ENCODE results near the gene CEP41.

CEP41 gene, protein sequence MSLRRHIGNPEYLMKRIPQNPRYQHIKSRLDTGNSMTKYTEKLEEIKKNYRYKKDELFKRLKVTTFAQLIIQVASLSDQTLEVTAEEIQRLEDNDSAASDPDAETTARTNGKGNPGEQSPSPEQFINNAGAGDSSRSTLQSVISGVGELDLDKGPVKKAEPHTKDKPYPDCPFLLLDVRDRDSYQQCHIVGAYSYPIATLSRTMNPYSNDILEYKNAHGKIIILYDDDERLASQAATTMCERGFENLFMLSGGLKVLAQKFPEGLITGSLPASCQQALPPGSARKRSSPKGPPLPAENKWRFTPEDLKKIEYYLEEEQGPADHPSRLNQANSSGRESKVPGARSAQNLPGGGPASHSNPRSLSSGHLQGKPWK

DNA sequence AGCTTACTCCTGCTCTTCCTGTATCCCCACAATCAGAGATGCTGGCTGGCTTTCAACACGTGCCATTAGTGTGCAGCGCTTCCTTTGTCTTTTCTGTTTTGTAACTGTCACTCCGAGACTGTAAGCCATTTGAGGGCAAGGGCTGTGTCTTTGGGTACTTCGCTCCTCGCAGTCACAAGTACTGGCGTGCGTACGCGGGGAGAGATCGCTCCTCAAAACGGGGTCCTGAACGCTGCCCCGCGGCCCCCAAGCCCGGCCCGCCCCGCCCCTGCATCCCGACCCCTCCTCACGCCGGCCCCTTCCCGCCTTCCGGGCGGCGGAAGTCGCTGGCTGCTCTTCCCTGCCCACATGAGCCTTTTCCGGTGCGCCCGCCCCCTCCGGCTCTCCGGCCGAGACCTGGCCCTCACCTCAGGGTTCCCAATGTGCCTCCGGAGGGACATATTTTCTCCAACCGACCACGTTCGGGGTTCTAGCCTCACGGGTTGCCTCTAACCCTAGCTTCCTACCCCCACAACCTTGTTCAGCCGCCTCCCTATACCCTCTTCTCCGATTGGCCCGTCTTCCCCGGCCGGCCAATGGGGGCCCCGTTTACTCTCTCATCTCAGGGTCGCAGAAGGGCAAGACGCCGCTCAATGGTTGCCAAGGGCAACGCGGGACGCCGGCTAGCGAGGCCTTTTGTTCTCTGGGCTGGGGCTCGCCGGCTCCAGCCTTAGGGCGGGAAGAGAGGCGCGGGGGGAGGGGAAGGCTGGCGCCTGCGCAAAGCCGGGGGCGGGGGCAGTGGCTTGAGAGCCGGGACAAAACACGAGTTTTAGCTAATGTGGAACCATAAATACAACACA lies at the start of gene CEP41:
CEP41 (minus strand) TSS at position 490 of the 839 bp plus-strand sequence; CDS start at position 440, 50 bp downstream.
- peak; percentile 97 to 98 for DNase-seq (ENCODE audit: low read depth in 2 of 2)

DNA sequence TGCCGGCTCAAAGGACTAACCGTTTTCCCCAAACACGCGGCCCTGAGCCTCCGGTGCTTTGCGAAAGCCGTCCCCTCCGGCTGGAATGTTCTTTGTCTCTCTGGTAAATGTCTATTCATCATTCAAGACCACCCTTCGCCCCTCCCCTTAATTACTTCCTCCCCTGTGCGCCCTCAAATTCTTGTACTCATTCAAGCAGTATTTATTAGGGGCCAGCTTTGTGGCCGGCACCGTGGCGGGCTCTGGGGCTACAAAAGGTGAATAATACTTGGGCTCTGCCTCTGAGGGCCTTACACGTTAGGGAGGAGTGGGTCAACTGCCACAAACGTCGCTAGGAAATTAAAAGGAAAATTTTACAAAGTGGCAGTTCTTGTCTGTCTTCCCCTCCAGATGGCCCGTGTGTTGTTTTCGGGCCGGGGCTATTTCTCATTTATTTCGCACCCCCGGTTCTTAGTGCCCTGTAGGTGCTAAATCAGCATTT lies 49.5 kb upstream of the CEP41 start:
- DNase-seq (ENCODE audit: low read depth in 2 of 2) = no peak

DNA sequence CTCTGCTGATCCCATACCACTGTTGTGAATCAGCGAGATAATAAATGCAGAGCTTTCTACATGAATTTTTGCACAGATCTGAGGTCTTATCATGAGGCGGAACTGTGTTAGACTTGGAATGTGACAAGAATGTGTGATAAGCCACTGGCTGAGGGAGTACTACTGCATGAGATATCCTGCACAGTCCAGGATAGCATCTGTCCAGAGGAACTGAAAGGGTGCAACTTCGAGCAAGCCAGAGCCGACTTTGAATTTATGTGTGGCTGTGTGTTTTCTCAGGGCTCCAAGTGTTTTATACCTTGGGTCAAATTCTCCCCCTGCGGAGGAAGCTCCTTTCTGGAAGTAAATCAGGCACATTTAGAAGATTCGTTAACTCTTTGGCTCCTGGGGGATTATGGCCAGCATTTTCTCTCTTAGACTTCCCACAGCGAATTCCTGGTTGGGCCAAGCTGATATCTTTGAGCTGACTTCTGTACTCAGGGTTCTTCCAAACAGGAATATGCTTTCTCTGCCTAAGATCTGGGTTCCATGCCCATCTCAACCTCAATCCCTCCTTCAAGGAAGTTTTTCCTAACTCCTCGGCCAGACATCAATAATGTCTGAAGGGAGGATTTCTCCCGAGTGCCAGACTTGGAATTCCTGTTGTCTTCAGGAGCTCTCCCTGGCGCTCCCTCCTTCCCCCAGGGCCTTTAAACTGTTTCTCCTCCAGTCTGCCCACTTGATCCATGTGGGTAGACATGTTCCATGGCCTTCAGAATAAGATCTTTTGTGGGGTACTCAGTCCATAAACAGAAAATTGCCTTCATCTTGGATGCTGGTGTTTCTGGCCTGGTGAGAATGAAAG lies 48.5 kb upstream of the CEP41 start:
- DNase-seq (ENCODE audit: low read depth in 2 of 2) = peak; percentile 71 to 72

DNA sequence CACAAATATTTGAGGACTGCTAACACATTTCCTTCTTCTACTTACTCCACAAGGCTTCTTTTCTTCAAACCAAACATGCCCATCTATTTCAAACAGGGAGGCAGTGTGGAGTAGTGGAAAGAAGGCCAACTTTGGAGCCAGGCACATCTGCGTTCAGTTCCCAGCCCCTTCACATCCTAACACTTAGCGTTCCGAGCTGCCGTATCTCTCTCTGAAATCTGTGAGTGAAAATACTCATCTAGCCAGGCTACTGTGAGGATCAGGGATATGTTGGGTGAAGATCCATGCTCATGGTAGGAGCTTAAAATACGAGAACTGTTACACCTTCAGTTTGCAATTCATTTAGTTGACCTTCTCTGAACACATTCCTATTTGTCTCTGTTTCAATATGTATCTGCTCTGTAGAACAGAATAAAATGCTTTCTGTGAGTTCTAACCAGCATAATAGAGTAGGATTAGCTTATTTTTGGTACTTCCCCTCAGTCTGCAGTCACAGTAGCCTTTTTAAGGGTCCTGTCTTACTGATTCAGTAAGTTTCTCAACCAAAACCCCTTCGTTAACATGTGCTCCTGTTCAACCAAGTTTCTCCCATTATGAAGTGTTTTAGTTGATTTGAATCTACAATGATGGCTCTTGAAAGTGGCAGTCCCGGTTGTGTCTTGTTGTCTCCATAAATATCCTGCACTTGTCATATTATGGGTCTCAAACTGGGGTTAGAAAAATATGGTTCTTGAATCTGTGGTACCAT lies 47.8 kb upstream of the CEP41 start:
- no peak for DNase-seq (ENCODE audit: low read depth in 2 of 2)

DNA sequence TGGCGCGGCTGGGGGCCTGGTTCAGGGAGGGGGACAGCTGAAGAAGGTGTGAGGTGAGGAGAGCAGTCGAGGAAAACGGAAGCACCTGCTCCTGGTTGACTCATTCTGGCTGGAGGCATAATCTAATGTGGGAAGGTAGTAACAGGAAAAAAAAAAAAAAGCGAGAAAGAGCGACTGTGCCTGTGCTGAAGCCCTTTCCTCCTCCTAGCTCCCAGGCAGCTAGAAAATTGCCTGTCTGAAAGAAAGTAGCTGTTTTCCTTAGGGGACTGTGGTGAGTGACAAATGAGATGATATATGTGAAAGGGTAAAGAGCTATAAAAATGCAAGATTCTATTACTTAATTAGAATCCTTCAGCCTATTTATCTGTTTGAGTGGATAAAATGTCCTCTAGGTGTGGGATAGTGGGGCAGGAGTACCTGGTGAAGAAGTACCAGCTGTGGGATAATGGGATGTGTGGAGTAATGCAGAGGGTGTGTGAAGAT lies 46.2 kb upstream of the CEP41 start:
- DNase-seq (ENCODE audit: low read depth in 2 of 2) = no peak

DNA sequence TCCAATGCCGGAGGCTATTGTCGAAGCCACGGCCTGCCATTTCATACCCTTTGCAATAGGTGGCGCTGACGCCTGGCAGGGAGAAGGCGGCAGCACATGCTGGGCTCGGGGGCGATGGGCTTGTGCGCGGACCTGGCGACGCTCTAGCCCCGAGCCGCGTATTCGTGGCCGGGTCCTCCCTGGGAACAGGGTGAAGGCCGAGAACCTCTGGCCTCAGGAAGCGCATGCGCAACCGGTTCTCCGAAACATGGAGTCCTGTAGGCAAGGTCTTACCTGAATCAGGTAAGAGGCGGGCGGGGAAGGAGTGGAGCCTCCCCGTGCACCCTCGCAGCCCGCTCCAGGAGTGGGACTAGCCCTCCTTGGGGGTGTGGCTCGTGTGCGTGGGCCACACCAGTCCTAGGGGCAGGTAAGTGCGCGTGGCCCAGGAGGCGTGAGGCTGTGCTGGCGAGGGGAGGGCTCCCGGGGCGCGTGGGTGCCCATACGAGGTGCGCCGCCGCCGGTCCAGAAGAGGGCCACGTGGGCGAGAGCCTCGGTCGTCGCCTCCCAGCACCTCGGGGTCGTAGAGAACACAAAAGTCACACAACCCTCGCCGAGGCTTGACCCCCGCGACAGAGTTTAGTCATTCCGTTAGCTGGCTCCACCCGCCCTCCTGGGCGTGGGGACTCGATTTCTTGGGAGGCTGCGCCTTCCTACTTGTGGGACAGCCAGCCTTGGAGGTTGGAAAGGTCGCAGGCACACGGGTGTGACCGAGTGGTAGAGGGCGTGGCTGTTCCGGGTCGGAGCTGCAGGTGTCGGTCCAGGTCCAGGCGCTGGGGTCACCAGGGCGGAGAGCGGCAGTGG lies 45.5 kb upstream of the CEP41 start:
- no peak for DNase-seq (ENCODE audit: low read depth in 2 of 2)

DNA sequence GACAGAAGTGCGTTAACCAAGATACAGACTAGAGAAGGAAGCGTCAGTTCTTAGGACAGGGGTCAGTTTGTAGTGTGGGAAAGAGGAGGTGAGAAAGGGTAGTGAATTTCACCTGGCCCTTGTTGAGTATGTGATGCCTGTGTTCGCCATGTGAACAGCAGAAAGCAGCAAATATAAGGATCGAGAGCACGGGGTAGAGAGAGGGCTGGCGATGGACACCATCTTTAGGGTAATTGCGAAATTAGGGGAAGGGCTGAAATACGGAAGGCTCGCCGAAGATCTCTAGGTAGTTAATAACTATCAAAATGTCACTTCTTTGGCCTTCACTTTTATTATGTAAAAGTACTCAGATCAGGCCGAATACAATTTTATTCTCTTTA lies 44.9 kb upstream of the CEP41 start:
- no peak for DNase-seq (ENCODE audit: low read depth in 2 of 2)

DNA sequence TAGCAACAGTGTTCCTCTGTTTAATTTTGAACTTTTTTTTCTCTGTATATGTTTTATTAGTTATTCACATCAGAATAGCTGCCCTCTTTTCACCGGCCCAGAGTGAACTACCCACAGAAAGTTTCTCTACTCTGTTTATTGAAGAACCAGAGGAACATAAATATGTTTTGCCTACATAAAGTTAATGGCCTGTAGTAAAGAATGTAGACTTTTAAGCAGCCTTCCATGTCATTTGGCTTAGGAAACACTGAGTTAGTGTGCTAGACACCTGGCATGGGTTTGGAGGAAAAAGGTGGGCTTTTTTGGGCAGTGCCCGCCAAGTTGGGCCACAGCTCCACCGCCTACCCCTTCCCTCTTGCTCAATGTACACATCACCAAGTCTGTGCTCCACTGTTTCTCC lies 42.2 kb upstream of the CEP41 start:
- DNase-seq (ENCODE audit: low read depth in 2 of 2) = no peak

DNA sequence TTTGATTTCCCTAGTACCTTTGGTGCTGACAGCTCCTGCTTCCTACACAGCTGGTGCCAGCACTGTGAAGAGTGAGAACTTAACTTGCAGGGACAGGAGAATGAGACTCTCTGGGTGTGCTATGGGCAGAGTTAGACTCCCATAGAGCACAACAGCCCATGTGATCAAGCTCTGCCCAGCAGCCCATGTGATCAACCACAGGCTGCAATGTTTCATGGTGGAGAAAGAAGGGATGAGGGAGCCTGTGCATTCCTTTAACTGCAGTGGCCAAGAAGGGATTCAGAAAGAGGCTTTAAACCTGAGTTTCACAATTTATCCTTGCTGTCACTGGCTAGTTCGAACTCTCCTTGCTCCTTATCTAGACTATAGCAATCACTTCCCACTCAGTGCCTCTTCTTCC lies 41.1 kb upstream of the CEP41 start:
- no peak for DNase-seq (ENCODE audit: low read depth in 2 of 2)

DNA sequence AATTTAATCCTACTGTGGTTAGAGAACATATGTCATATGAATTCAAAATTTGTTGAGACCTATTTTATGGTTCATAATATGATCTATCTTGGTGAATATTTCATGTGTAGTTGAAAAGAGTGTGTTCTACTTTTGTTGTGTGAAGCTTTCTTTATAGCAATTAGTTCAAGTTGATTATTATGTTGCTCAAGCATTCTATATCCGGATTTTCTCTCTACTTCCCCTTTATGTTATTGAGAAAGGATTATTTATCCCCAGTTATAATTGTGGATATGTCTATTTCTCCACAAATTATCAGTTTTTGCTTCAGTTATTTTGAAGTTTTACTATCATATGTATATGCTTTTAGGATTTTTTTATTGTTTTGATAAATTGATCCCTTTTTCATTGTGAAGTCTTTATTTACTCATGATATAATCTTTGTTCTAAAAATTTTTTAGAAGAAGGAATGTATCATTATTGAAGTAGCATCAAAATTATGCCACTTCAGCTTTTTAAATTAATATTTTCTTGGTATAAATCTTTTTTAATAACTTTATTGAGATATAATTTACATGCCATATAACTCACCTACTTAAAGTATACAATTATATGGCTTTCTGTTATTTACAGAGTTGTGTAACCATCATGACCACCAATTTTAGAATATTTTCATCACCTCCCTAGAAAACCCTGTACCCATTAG lies 39.0 kb upstream of the CEP41 start:
- no peak for DNase-seq (ENCODE audit: low read depth in 2 of 2)

DNA sequence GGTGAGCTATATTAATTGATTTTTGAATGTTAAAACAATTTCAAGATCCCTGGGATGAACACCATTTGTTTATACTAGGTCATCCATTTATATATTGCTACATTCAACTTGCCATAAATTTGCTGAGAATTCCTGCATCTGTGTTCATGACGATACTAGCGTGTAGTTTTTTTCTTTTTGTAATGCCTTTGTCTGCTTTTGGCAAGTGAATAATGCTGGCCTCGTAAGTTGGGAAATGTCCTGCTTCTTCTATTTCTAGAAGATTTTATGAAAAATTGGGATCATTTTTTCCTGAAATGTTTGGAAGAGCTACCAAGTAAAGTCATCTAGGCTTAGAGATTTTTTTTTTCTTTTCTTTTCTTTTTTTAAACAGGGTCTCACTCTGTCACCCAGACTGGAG lies 38.2 kb upstream of the CEP41 start:
- DNase-seq (ENCODE audit: low read depth in 2 of 2) = no peak

DNA sequence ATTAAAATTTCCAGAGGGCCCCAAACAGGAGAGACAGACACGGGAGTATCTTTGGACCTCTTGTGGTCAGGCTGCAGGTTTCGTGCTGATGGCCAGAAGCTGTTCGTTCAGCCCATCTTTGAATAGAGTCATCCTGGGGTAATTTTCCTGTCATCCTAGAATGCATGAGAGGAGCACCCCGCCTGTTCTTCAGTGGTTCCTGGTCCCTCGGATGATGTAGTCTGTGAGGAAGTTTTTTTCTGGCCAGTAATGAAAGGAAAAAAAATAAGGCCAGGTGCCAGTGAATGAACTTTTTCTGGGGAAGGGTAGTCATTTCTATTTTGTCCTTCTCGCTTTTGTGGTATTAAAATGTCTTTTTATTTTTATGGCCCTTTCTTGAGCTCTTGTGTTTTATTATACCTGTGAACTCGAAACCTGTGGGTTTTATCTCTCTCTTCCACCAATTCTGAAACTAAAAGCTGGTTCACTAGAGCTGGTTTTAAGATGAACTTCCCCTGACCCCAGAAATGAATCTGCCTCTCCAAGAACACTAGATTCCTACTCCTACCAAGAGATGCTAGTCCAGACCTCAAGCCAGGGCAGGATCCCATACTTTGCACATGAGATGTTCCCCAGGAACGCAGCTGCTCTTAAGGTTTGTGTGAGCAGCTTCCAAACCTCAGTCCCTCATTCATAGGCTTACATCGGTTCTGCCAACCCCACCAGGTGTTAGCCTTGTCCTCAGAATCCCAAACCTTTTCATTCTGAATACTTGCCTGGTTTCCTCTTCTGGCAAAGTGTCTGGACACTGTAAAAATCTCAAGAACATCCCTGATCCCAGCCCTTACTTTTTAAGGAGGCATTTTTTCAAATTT lies 35.7 kb upstream of the CEP41 start:
- no peak for DNase-seq (ENCODE audit: low read depth in 2 of 2)

DNA sequence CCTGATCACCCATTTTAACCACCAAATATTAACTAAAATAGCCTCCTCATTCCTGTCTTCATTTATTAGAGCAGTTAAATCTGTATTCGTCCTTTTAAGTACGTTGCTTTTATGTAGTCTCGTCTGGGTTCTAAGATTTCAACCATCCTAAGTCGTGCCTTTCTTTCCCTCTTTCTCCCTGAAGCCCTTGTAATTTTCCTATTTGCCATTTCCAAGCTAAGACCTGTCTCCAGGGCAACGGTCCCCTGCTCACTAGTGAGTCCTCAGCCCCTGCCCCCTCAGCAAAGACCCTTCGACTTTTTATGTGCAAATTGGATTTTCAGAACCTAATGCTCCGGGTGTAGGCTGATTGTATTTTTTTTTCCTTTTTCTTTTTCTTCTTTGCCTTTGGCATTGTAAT lies 35.0 kb upstream of the CEP41 start:
- DNase-seq (ENCODE audit: low read depth in 2 of 2) = no peak

DNA sequence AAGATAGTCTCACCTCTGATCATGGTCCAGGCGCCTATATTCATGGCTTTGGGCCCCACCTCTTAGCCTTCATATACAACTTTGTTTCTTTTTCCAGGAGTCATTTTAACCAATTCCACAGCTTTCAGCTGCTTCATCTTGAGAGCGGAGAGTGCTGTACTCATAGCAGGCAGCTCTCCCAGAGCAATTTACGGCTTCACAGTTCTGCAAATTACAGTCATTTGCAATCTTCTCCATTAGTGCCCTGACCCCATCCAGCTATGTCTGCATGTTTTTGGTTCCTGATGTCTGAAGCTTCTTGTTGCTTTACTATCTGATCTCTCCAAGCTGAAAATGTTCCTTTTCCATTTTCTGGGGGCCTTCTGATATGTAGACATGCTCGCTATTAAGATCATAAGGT lies 33.1 kb upstream of the CEP41 start:
- no peak for DNase-seq (ENCODE audit: low read depth in 2 of 2)

DNA sequence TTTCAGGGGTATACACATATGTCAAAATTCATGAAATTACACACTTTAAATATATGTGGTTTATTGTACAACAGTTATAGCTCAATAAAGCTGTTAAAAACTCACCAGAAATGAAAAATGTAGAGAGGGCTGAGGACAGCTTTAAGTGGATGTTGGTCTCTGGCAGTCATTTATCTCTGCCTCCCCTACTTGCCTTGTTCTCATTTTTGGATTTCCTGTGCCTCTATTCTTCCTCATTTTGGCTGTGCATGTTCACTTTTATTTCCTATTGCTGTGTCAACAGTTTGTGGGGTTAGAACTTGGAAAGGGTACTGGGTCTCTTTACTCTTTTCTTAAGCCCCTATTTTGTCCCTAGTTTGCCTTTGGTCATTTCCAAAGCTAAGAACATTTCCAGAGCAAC lies 32.5 kb upstream of the CEP41 start:
- DNase-seq (ENCODE audit: low read depth in 2 of 2) = no peak

DNA sequence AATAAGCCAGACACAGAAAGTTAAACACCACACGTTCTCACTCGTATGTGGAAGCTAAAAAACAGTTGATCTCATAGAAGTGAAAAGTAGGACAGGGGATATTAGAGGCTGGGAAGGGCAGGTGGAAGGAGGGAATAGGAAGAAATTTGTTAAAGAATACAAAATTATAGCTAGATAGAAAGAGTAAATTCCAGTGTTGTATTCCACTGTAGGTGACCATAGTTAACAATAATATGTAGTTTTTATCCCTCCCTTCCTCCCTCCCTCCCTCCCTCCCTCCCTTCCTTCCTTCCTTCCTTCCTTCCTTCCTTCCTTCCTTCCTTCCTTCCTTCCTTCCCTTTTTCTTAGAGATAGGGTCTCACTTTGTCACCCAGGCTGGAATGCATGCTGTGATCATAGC lies 31.2 kb upstream of the CEP41 start:
- DNase-seq (ENCODE audit: low read depth in 2 of 2) = no peak

DNA sequence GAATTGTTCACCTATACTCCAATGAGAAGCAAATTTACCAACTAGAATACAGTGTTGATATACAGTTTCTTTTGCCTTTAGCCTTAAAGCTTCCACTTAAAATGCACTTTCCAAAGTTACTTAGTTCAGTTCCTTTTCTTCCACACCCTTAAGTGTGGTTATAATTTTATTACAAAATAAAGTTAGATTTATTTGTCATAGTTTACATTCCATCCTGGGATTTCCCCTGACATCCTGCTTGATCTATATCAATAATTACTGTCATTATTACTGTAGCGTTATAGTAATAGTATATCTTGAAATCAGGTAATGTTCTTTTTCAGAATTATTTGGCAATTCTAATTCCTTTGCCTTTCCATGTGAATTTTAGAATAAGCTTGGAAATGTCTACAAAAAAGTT lies 27.8 kb upstream of the CEP41 start:
- DNase-seq (ENCODE audit: low read depth in 2 of 2) = no peak

DNA sequence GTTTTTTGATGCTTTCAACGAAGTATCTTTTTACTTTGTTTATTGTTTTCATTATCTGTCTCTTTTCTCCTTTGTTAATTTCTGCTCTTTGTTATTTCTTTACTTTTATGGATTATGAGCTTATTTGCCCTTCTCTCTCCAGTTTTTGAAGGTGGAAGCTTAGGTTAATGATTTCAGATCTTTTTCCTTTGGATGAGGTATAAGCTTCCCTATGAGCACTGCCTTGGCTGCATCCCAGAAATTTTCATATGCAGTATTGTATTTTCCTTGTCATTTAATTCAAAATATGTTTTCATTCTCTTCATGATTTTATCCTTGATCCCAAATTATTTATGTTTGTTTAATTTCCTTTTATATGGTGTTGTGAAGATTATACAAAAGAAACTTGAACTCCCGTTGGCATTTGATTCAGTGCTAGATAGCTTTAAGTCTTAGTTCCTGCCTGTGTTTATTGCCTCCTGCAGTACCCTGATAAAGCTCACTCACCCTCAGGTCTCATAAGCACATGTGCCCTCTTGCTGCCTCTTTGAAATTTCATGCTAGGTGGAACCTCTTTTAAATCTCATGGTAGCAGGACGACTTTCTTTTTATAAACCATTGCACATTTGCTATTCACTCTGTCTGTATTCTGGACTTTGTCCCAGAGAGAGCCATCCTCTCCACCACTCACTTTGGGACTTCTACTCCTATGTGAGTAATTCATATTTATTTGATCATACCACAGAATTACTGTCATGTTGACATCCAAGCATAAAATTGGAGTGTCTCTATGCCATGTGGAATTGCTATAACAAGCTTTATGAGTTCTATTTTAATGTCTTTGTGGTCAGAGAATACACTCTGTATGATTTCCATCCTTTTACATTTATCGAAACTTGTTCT lies 23.0 kb upstream of the CEP41 start:
- no peak for DNase-seq (ENCODE audit: low read depth in 2 of 2)
